K562 (cell line): Measurements from ENCODE around the gene KCNJ14. TPM values are rescaled to one million over a fixed set of nuclear protein-coding genes. Genes with fewer than 3 reads are reported as not detected.

Experiments used
- BCOR ChIP-seq: fragments of 450-650 bp; IDR thresholded peaks from 2 replicates; pipeline ENCODE4 v1.6.1; 2016
- CREB1 ChIP-seq, 2 experiments: sonication (generic) in 1 of 2; formaldehyde crosslinking in 1 of 2; IDR thresholded peaks; 2 replicates each; pipeline versions ENCODE4 v1.6.1 to v1.8.0; 2012 to 2022; ENCODE audit warnings: inconsistent platforms in 1 of 2, mild to moderate bottlenecking in 1 of 2, missing genetic modification reagents in 1 of 2, moderate library complexity in 1 of 2
- E2F3 ChIP-seq: fragments of 250-450 bp; sonication (Bioruptor Pico); IDR thresholded peaks from 2 replicates; pipeline ENCODE4 v1.4.0; 2020; ENCODE audit warnings: mild to moderate bottlenecking
- FOXJ2 ChIP-seq: fragments of 200-800 bp; sonication (Bioruptor generic); IDR thresholded peaks from 2 replicates; pipeline ENCODE4 v1.6.1; 2016; ENCODE audit warnings: missing genetic modification characterization, missing compliant biosample characterization
- FUS ChIP-seq: fragments of 200-400 bp; formaldehyde crosslinking; optimal IDR thresholded peaks from 2 replicates; pipeline ENCODE3; 2017; ENCODE audit warnings: low read depth, low read length
- HINFP ChIP-seq: fragments of 450-650 bp; conservative IDR thresholded peaks from 2 replicates; pipeline ENCODE4 v1.6.1; 2016; ENCODE audit warnings: missing genetic modification characterization, low read depth, mild to moderate bottlenecking, control low read depth, missing compliant biosample characterization
- HOXB6 ChIP-seq: fragments of 250-450 bp; sonication (Bioruptor Pico); IDR thresholded peaks from 2 replicates; pipeline ENCODE4 v1.5.1; 2022; ENCODE audit warnings: mild to moderate bottlenecking, borderline replicate concordance
- KAT8 ChIP-seq: fragments of 450-650 bp; IDR thresholded peaks from 2 replicates; pipeline ENCODE4 v1.6.1; 2016; ENCODE audit warnings: low read depth, mild to moderate bottlenecking
- MTF1 ChIP-seq: fragments of 250-450 bp; sonication (Bioruptor Pico); IDR thresholded peaks from 2 replicates; pipeline ENCODE4 v1.9.0; 2021; ENCODE audit warnings: moderate library complexity, mild to moderate bottlenecking, inconsistent platforms, borderline replicate concordance
- NCOR1 ChIP-seq: fragments of 450-650 bp; IDR thresholded peaks from 2 replicates; pipeline ENCODE4 v1.6.1; 2016; ENCODE audit warnings: mild to moderate bottlenecking, moderate library complexity
- PATZ1 ChIP-seq: fragments of 250-450 bp; sonication (Bioruptor Pico); IDR thresholded peaks from 2 replicates; pipeline ENCODE4 v1.5.0; 2020; ENCODE audit warnings: mild to moderate bottlenecking, borderline replicate concordance
- PBX2 ChIP-seq, 2 experiments: IDR thresholded peaks in 1 of 2; conservative IDR thresholded peaks in 1 of 2; 2 replicates each; pipeline ENCODE4 v1.6.1; 2016; ENCODE audit warnings: low read depth in 2 of 2, mild to moderate bottlenecking in 1 of 2, missing compliant biosample characterization in 1 of 2, missing genetic modification characterization in 1 of 2, moderate library complexity in 1 of 2
- RCOR1 ChIP-seq, 2 experiments: IDR thresholded peaks; 2 replicates each; pipeline ENCODE4 v1.6.1; 2012; ENCODE audit warnings: low read depth in 2 of 2, low read length in 2 of 2, borderline replicate concordance in 1 of 2, improper control_type of control experiment in 1 of 2
- SRSF9 ChIP-seq: fragments of 200-400 bp; formaldehyde crosslinking; IDR thresholded peaks from 2 replicates; pipeline ENCODE4 v1.6.1; 2017; ENCODE audit warnings: low read depth, low read length, borderline replicate concordance
- TRIM28 ChIP-seq: fragments of 450-650 bp; IDR thresholded peaks from 2 replicates; pipeline ENCODE4 v1.6.1; 2017
- ZBTB1 ChIP-seq: sonication (generic); formaldehyde crosslinking; IDR thresholded peaks from 2 replicates; pipeline ENCODE4 v1.8.1; 2023; ENCODE audit warnings: missing genetic modification reagents, low read depth, mild to moderate bottlenecking, borderline replicate concordance
- ZNF12 ChIP-seq: sonication (generic); formaldehyde crosslinking; IDR thresholded peaks from 2 replicates; pipeline ENCODE4 v1.4.0; 2020; ENCODE audit warnings: mild to moderate bottlenecking, missing genetic modification reagents
- ZNF408 ChIP-seq: fragments of 250-450 bp; sonication (Bioruptor Pico); IDR thresholded peaks from 2 replicates; pipeline ENCODE4 v1.4.0; 2020; ENCODE audit warnings: low read depth, mild to moderate bottlenecking, moderate library complexity
- ZNF449 ChIP-seq: fragments of 250-450 bp; sonication (Bioruptor Pico); IDR thresholded peaks from 2 replicates; pipeline ENCODE4 v1.8.0; 2022; ENCODE audit warnings: moderate library complexity, mild to moderate bottlenecking, inconsistent platforms
- ZNF785 ChIP-seq: fragments of 250-450 bp; sonication (Bioruptor Pico); IDR thresholded peaks from 2 replicates; pipeline ENCODE4 v1.4.0; 2020; ENCODE audit warnings: mild to moderate bottlenecking
- polyA plus RNA-seq, 8 experiments: library from polyadenylated mRNA; depleted of rRNA in 4 of 8; stranded (reverse) in 5 of 8; unstranded in 3 of 8; fragments of >200 nt; fragmentation: Nextera tagmentation in 2 of 8; fragmentation: Illumina TruSeq in 1 of 8; extraction: Ambion mirVana in 2 of 8; extraction: Trizol in 1 of 8; gene quantifications; 2 replicates each; pipeline versions ENCODE4 v1.2.1 to v1.2.3, GENCODE V29; 2011 to 2014; ENCODE audit warnings: inconsistent platforms in 1 of 8, missing spikeins in 1 of 8
- total RNA-seq, 7 experiments: library from RNA; depleted of rRNA in 6 of 7; stranded (reverse); fragments of >200 nt in 6 of 7; fragmentation: Illumina TruSeq in 2 of 7; extraction: Trizol in 2 of 7; gene quantifications; 2 replicates each; pipeline versions ENCODE4 v1.2.1 to v1.2.3, GENCODE V29; 2011 to 2021; ENCODE audit warnings: low replicate concordance in 1 of 7

KCNJ14 gene
- total and polyA plus RNA-seq, 9 of the 15 experiments (the other 6 are each of a cell fraction or from before 2014, with no cell fraction given): 0.15 to 1.6 (median 0.49) TPM

GRCh38 chr19:48492925-48493717 is 37.7 kb downstream of the KCNJ14 start (continued):
- TF ChIP-seq ZNF785 (CRISPR knock-in tag) (no peak), PATZ1 (no peak), HOXB6 (CRISPR knock-in tag) (no peak), ZNF408 (CRISPR knock-in tag) (no peak), FOXJ2 (tag) (no peak), KAT8 (no peak), HINFP (tag) (no peak), MTF1 (CRISPR knock-in tag) (no peak), ZNF12 (CRISPR knock-in tag) (no peak), ZNF449 (CRISPR knock-in tag) (no peak), FUS (no peak), RCOR1 (IDR thresholded peaks at IDR 0.05; ENCODE audit: borderline replicate concordance in 1 of 2, low read depth in 2 of 2, low read length in 2 of 2) (no peak), SRSF9 (no peak), E2F3 (no peak), PBX2 (CRISPR knock-in tag; IDR thresholded peaks at IDR 0.05; ENCODE audit: low read depth) (no peak), PBX2 (tag; conservative IDR thresholded peaks at IDR 0.05; ENCODE audit: low read depth) (no peak), ZBTB1 (CRISPR knock-in tag) (no peak), TRIM28 (no peak; the same call in 1 of the 2 replicates), BCOR (no peak), CREB1 (IDR thresholded peaks at IDR 0.05) (peak; percentile 38; the same call in 1 of the 2 replicates), CREB1 (CRISPR knock-in tag; IDR thresholded peaks at IDR 0.05) (no peak), NCOR1 (no peak)
